ENCODE measurements around the gene SLC7A4. TPM values are rescaled to one million over a fixed set of nuclear protein-coding genes. Genes with fewer than 3 reads are reported as not detected.

Gene SLC7A4
- total RNA-seq, 1 experiment from 2014 or later, result not detected

- Histone ChIP-seq H3K4me1 (ENCODE audit: control insufficient read depth in 1 of 2, insufficient read depth in 2 of 2, low read length in 2 of 2) (no peaks in the 10 kb centered on the region), H3K4me2 (ENCODE audit: low read length) (no peak overlapping the region), H3K9ac (ENCODE audit: low read length) (no peak overlapping the region), H3K9me3 (ENCODE audit: control insufficient read depth in 1 of 2, insufficient read depth in 1 of 2, low read depth in 1 of 2, low read length in 2 of 2) (no peaks in the 10 kb centered on the region), H3K4me3 (replicated peaks in 1 of 2; ENCODE audit: low read depth in 1 of 2, low read length in 2 of 2) (no peak overlapping the region), H3K27ac (ENCODE audit: low read depth, low read length) (no peak overlapping the region), H4K20me1 (ENCODE audit: insufficient read depth) (no peaks in the 10 kb centered on the region), H3K27me3 (ENCODE audit: insufficient read depth, low read length) (no peaks in the 10 kb centered on the region), H3K36me3 (ENCODE audit: control insufficient read depth in 1 of 2, insufficient read depth in 2 of 2, low read length in 2 of 2) (peaks cover 7 to 15% of the 10 kb centered on the region in 2 experiments; a peak in 2 of 4 replicates), H3K9me2 (ENCODE audit: insufficient read depth) (no peaks in the 10 kb centered on the region), H2AFZ (ENCODE audit: low read depth, low read length, poor library complexity, severe bottlenecking) (no peak overlapping the region), H3K79me2 (ENCODE audit: insufficient read depth, low read length) (no peaks in the 10 kb centered on the region)
- ChIA-PET CTCF (no interaction called here), POLR2A (no interaction called here), RAD21 (ENCODE audit: low non-redundant PET in 1 of 2, low total read pairs in 2 of 2, uncharacterized antibody in 2 of 2, unreplicated experiment in 2 of 2) (no interaction called here)
- ATAC-seq (no peak), DNase-seq (ENCODE audit: low read depth, low spot score) (no peak)
- BruUV-seq (replicated peaks), result no TSS peak
- TF ChIP-seq EZH2 (IDR thresholded peaks at IDR 0.05), result no peak
- no peak for TF ChIP-seq ZNF274 (IDR thresholded peaks at IDR 0.05; ENCODE audit: low read depth, low read length)
- no peak for TF ChIP-seq CBX3 (IDR thresholded peaks at IDR 0.05; ENCODE audit: low read depth)
- TF ChIP-seq SRF (IDR thresholded peaks at IDR 0.05; ENCODE audit: low read depth), result no peak
- TF ChIP-seq, protein P1, sequence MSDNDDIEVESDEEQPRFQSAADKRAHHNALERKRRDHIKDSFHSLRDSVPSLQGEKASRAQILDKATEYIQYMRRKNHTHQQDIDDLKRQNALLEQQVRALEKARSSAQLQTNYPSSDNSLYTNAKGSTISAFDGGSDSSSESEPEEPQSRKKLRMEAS (IDR thresholded peaks at IDR 0.05), result no peak
- intact Hi-C loops (cut with micrococcal nuclease), result no loop called here
Measured at GRCh38 chr22:20989323-20990138, 42.8 kb downstream of the SLC7A4 start.

DNA sequence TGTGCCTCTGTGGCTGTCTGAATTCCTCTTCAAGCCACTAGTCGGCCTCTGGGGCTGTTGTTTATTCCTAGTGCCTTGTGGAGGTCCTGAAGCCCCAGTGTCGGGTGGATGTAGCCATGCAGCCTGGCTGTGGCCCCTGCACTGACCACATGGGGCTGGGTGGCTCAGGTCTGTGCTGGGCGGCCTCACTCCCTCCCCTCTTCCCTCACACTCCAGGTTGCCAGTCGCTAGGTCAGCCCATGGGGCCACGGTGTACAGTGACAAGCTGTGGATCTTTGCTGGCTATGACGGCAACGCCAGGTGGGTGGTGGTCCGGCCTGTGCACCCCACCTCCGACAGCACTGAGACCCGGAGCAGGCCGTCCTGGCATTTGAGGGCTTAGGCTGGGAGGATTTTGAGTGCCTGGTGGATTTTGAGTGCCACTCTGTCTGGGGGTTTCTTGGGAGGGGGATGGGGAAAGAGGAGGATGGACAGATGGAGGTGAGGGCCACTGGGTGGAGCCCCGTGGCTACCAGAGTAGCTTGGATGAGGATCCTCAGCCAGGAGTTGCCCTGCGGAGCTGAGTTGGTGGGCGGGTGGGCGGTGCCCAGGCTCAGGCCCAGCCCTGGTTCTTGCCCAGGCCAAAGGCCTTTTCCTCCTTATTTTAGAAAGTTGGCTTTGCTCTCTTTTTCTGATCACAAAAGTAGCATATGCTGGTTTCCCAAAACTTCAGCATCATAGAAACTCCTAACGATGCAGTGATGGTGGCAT lies 43.6 kb downstream of the SLC7A4 start:
- H3K9ac ChIP-seq (ENCODE audit: low read length), result no peak overlapping the region
- DNase-seq (ENCODE audit: low read depth, low spot score) (no peak), ATAC-seq (no peak)
- no peak overlapping the region for H2AFZ ChIP-seq (ENCODE audit: low read depth, low read length, poor library complexity, severe bottlenecking)
- no peaks in the 10 kb centered on the region for H3K9me3 ChIP-seq (ENCODE audit: control insufficient read depth in 1 of 2, insufficient read depth in 1 of 2, low read depth in 1 of 2, low read length in 2 of 2)
- no peaks in the 10 kb centered on the region for H3K4me1 ChIP-seq (ENCODE audit: control insufficient read depth in 1 of 2, insufficient read depth in 2 of 2, low read length in 2 of 2)
- no TSS peak for BruUV-seq (replicated peaks)
- peaks cover 7 to 15% of the 10 kb centered on the region in 2 experiments; a peak in 2 of 4 replicates for H3K36me3 ChIP-seq (ENCODE audit: control insufficient read depth in 1 of 2, insufficient read depth in 2 of 2, low read length in 2 of 2)
- POLR2A ChIA-PET, result no interaction called here
- H3K9me2 ChIP-seq (ENCODE audit: insufficient read depth), result no peaks in the 10 kb centered on the region
- no peak overlapping the region for H3K4me2 ChIP-seq (ENCODE audit: low read length)
- no peak overlapping the region for H3K4me3 ChIP-seq (replicated peaks in 1 of 2; ENCODE audit: low read depth in 1 of 2, low read length in 2 of 2)
- H4K20me1 ChIP-seq (ENCODE audit: insufficient read depth), result no peaks in the 10 kb centered on the region
- CTCF ChIA-PET, result interaction anchor here (1.4 kb wide), 1 partner anchor 103 kb away, joined by 4 read pairs; no protein-coding TSS in a partner anchor
- no peaks in the 10 kb centered on the region for H3K27me3 ChIP-seq (ENCODE audit: insufficient read depth, low read length)
- intact Hi-C loops (cut with micrococcal nuclease), result no loop called here
- TF ChIP-seq EZH2 (IDR thresholded peaks at IDR 0.05) (no peak), ZNF274 (IDR thresholded peaks at IDR 0.05; ENCODE audit: low read depth, low read length) (no peak), CEBPB (IDR thresholded peaks at IDR 0.05; ENCODE audit: low read depth) (no peak), CBX3 (IDR thresholded peaks at IDR 0.05; ENCODE audit: low read depth) (no peak), YY1 (IDR thresholded peaks at IDR 0.05; ENCODE audit: extremely low read depth, insufficient replicate concordance, low read depth, low read length) (no peak), JUND (IDR thresholded peaks at IDR 0.05) (no peak), RAD21 (IDR thresholded peaks at IDR 0.05; ENCODE audit: low read depth) (no peak), SP1 (IDR thresholded peaks at IDR 0.05; ENCODE audit: low read depth) (no peak), EGR1 (IDR thresholded peaks at IDR 0.05; ENCODE audit: low read depth) (no peak), SRF (IDR thresholded peaks at IDR 0.05; ENCODE audit: low read depth) (no peak), CTCF (IDR thresholded peaks at IDR 0.05 in 2 of 3, conservative IDR thresholded peaks at IDR 0.05 in 1 of 3; ENCODE audit: borderline replicate concordance in 1 of 3, insufficient read depth in 1 of 3, low read depth in 2 of 3, low read length in 2 of 3) (no peak), TCF7L2 (IDR thresholded peaks at IDR 0.05; ENCODE audit: borderline replicate concordance, extremely low read depth, insufficient read depth, insufficient read length) (no peak)
- RAD21 ChIA-PET (ENCODE audit: low non-redundant PET in 1 of 2, low total read pairs in 2 of 2, uncharacterized antibody in 2 of 2, unreplicated experiment in 2 of 2), result no interaction called here
- H3K27ac ChIP-seq (ENCODE audit: low read depth, low read length), result no peak overlapping the region
- peaks cover 6% of the 10 kb centered on the region; the same call in 1 of the 2 replicates for H3K79me2 ChIP-seq (ENCODE audit: insufficient read depth, low read length)
